HepG2 (cell line): ENCODE measurements around the gene AGBL3. TPM values are rescaled to one million over a fixed set of nuclear protein-coding genes. Genes with fewer than 3 reads are reported as not detected.

Experiments used
- ATAC-seq: fragments of 200-7000 bp; cut with Tn5 transposase; 3 replicates; pipeline ENCODE4 v1.9.1; 2020; ENCODE audit warnings: mild to moderate bottlenecking, moderate library complexity
- BruUV-seq: library from RNA; stranded (reverse); fragments of 400-500 nt; replicated peaks from 2 replicates; lab custom pipeline; 2021; lab: Mats Ljungman, UMichigan
- CTCF ChIA-PET: fragments of 300-600 bp; formaldehyde crosslinking; extraction: SDS; loops from one replicate; lab custom pipeline; 2021; ENCODE audit warnings: low total read pairs, inconsistent platforms, low intra/inter-chr PET ratio; lab: Yijun Ruan, JAX
- POLR2A ChIA-PET: fragments of 350-600 bp; sonication (Branson Sonifier 250); formaldehyde crosslinking; loops from one replicate; lab custom pipeline; 2020; ENCODE audit warnings: antibody characterized with exemption, inconsistent platforms; lab: Yijun Ruan, JAX
- DNase-seq: peaks from one replicate; pipeline ENCODE4 v3.0.0-alpha.2; 2015; ENCODE audit warnings: low spot score
- FAIRE-seq: peaks from 3 replicates; lab custom pipeline; 2011; peaks lifted over from hg19 to GRCh38; lab: Jason Lieb, UNC
- H2AFZ ChIP-seq: one replicate; pipeline ENCODE4 v1.6.1; 2011; ENCODE audit warnings: low read length, inconsistent platforms
- H3K27ac ChIP-seq: fragments of 300-600 bp; 3 replicates; pipeline ENCODE4 v1.8.0; 2011; ENCODE audit warnings: mixed run types, mild to moderate bottlenecking, mixed read lengths, low read length, inconsistent platforms; ENCODE audit not compliant: insufficient read depth; ENCODE audit errors: extremely low read length
- H3K27me3 ChIP-seq, 2 experiments: fragments of 200-600 bp in 1 of 2; 2 replicates in 1 of 2; 3 replicates in 1 of 2; pipeline versions ENCODE4 v1.6.0 to v1.8.0; 2011; ENCODE audit warnings: low read length in 2 of 2, mild to moderate bottlenecking in 2 of 2, moderate library complexity in 2 of 2, inconsistent platforms in 1 of 2; ENCODE audit not compliant: insufficient read depth in 2 of 2, control insufficient read depth in 1 of 2
- H3K36me3 ChIP-seq, 2 experiments: fragments of 200-600 bp in 1 of 2; replicated peaks in 1 of 2; 2 replicates in 1 of 2; 3 replicates in 1 of 2; pipeline versions ENCODE4 v1.5.1 to v1.8.0; 2011; ENCODE audit warnings: low read length in 2 of 2, inconsistent platforms in 1 of 2; ENCODE audit not compliant: insufficient read depth in 2 of 2, control insufficient read depth in 1 of 2
- H3K4me1 ChIP-seq: 2 replicates; pipeline ENCODE4 v1.5.1; 2012; ENCODE audit warnings: low read length, inconsistent platforms; ENCODE audit not compliant: insufficient read depth
- H3K4me2 ChIP-seq: 2 replicates; pipeline ENCODE4 v1.6.0; 2011; ENCODE audit warnings: low read depth, low read length, inconsistent platforms
- H3K4me3 ChIP-seq, 3 experiments: fragments of 200-600 bp in 1 of 3; sonication (generic), shearing (Covaris generic) in 1 of 3; replicated peaks in 1 of 3; 2 replicates each; pipeline ENCODE4 v1.5.1; 2011 to 2016; ENCODE audit warnings: low read length in 3 of 3, inconsistent platforms in 2 of 3, low read depth in 2 of 3, mild to moderate bottlenecking in 2 of 3, control low read depth in 1 of 3, mixed read lengths in 1 of 3; ENCODE audit not compliant: insufficient read depth in 1 of 3
- H3K79me2 ChIP-seq: one replicate; pipeline ENCODE4 v1.6.1; 2011; ENCODE audit warnings: low read length, inconsistent platforms; ENCODE audit not compliant: insufficient read depth
- H3K9ac ChIP-seq: 2 replicates; pipeline ENCODE4 v1.6.0; 2011; ENCODE audit warnings: mild to moderate bottlenecking, low read depth, low read length, inconsistent platforms; ENCODE audit not compliant: insufficient read depth
- H3K9me3 ChIP-seq: 2 replicates; pipeline ENCODE4 v1.5.1; 2012; ENCODE audit warnings: mild to moderate bottlenecking, low read length
- H4K20me1 ChIP-seq: 2 replicates; pipeline ENCODE4 v1.6.0; 2011; ENCODE audit warnings: inconsistent platforms, mild to moderate bottlenecking, low read length, moderate library complexity; ENCODE audit not compliant: insufficient read depth
- AHR ChIP-seq: IDR thresholded peaks from 2 replicates; pipeline ENCODE4 v1.6.1; 2018; ENCODE audit warnings: missing genetic modification reagents, missing compliant biosample characterization
- CENPT ChIP-seq: sonication (generic); formaldehyde crosslinking; IDR thresholded peaks from 2 replicates; pipeline ENCODE4 v1.8.0; 2022; ENCODE audit warnings: low read depth, mild to moderate bottlenecking, moderate library complexity, missing genetic modification reagents
- CREB1 ChIP-seq, 2 experiments: fragments of 450-650 bp in 1 of 2; IDR thresholded peaks; 2 replicates each; pipeline ENCODE4 v1.6.1; 2016 to 2017; ENCODE audit warnings: control low read depth in 1 of 2, mild to moderate bottlenecking in 1 of 2, missing compliant biosample characterization in 1 of 2, missing genetic modification characterization in 1 of 2
- HOXA9 ChIP-seq: sonication (generic); formaldehyde crosslinking; IDR thresholded peaks from 2 replicates; pipeline ENCODE4 v1.8.1; 2022; ENCODE audit warnings: missing genetic modification reagents, mild to moderate bottlenecking, moderate library complexity, borderline replicate concordance
- MEF2D ChIP-seq: sonication (generic); formaldehyde crosslinking; IDR thresholded peaks from 2 replicates; pipeline ENCODE4 v1.5.1; 2020; ENCODE audit warnings: mild to moderate bottlenecking, missing genetic modification reagents
- SOX13 ChIP-seq, 3 experiments: fragments of 450-650 bp in 1 of 3; sonication (generic) in 1 of 3; formaldehyde crosslinking in 1 of 3; IDR thresholded peaks in 2 of 3; conservative IDR thresholded peaks in 1 of 3; 2 replicates each; pipeline versions ENCODE4 v1.5.0 to v1.6.1; 2016 to 2020; ENCODE audit warnings: antibody characterized with exemption in 1 of 3, mild to moderate bottlenecking in 1 of 3, missing compliant biosample characterization in 1 of 3, missing genetic modification reagents in 1 of 3, moderate library complexity in 1 of 3
- SOX5 ChIP-seq: IDR thresholded peaks from 2 replicates; pipeline ENCODE4 v1.6.1; 2016; ENCODE audit warnings: borderline replicate concordance
- WGBS: methylation state at CpG from one replicate; pipeline ENCODE4 v1.1.6; 2017; ENCODE audit warnings: low lambda C conversion rate; 5-methylcytosine and 5-hydroxymethylcytosine counted together
- in situ Hi-C: cut with HindIII; loops from 2 replicates; pipeline ENCODE4 v1.10.0; 2017; ENCODE audit warnings: low pct_unique_long_range_greater_than_20kb; ENCODE audit not compliant: extremely low pct_ligation_motif_present
- intact Hi-C: fragments of 100-400 bp; cut with micrococcal nuclease; formaldehyde crosslinking; loops from one replicate; pipeline ENCODE4 v1.10.0; 2022; ENCODE audit not compliant: unreplicated experiment
- polyA plus RNA-seq, 8 experiments: library from polyadenylated mRNA; depleted of rRNA in 3 of 8; stranded (reverse) in 7 of 8; unstranded in 1 of 8; fragments of >200 nt; fragmentation: Illumina TruSeq in 4 of 8; extraction: Trizol in 4 of 8; gene quantifications; 2 replicates each; pipeline versions ENCODE4 v1.2.1 to v1.2.3, GENCODE V29; 2011 to 2016; ENCODE audit warnings: low read depth in 4 of 8, missing spikeins in 1 of 8, mixed read lengths in 1 of 8; ENCODE audit not compliant: insufficient read depth in 1 of 8
- total RNA-seq, 5 experiments: library from RNA; depleted of rRNA; stranded (reverse); fragments of >200 nt; fragmentation: Illumina TruSeq; extraction: Trizol; gene quantifications; 2 replicates each; pipeline ENCODE4 v1.2.3, GENCODE V29; 2016; ENCODE audit warnings: low read depth in 1 of 5
- TF ChIP-seq, protein P1 (sequence below): sonication (generic); formaldehyde crosslinking; IDR thresholded peaks from 2 replicates; pipeline ENCODE4 v1.4.0; 2020; ENCODE audit warnings: missing genetic modification reagents, borderline replicate concordance
- TF ChIP-seq, protein P2 (sequence below), 2 experiments: sonication (generic) in 1 of 2; formaldehyde crosslinking in 1 of 2; IDR thresholded peaks; 2 replicates each; pipeline versions ENCODE4 v1.4.0 to v1.6.1; 2016 to 2020; ENCODE audit warnings: borderline replicate concordance in 1 of 2, low read depth in 1 of 2, mild to moderate bottlenecking in 1 of 2, missing genetic modification reagents in 1 of 2
- TF ChIP-seq, protein P3 (sequence below): sonication (generic); formaldehyde crosslinking; IDR thresholded peaks from 2 replicates; pipeline ENCODE4 v1.5.0; 2020; ENCODE audit warnings: missing genetic modification reagents, mild to moderate bottlenecking, borderline replicate concordance

The AGBL3 gene
- total and polyA plus RNA-seq, 2 of the 13 experiments (the other 11 are each of a cell fraction or from before 2014, with no cell fraction given), result 2.2 to 7.2 TPM

DNA sequence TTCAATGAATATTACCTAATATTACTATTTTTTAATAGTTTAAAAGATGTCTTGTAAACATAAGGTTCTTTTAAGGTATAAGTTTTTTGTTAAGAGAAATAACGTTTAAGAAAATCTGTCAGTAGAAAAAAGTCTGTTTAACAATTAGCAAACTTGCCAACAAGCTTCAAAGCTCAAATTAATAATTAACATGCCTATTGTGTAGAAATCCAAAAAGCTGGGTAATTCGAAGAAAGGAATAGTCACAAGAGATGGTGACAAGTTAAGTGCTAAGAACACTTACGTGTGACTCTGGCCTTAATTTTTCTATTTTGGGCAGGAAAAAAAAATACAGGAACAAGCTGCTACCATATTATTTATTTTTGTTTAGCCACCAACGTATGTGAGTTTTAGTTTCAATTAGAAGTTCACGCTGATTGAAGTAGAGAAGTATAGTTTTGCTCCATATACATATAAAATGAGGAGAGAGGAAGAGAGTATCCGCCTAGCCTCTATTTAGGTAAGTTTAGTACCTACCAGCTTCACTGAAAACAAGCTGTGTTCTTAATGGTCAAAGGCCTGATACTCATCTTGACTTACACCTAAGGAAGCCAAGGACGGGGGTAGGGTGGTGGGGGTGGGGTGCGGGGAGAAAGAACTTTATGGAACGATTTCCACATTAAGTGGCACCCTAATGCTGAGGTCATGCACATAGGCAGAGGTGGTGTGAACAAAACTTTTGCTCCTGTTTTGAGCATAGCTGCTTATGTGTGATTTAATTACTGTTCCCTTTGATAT lies 43.4 kb upstream of the AGBL3 start:
- no peak overlapping the region for H2AFZ ChIP-seq
- in situ Hi-C loops, result no loop called here
- DNase-seq (peak; percentile 30), FAIRE-seq (no peak), ATAC-seq (no peak)
- peaks cover 51% of the 10 kb centered on the region for H3K4me1 ChIP-seq
- CTCF ChIA-PET, result interaction anchor here (1.4 kb wide), 1 partner anchor 310 kb away, joined by 8 read pairs; no protein-coding TSS in a partner anchor
- no peaks in the 10 kb centered on the region for H3K79me2 ChIP-seq
- H3K9ac ChIP-seq, result no peak overlapping the region
- H3K36me3 ChIP-seq, result peaks cover 11 to 29% of the 10 kb centered on the region in 2 experiments; a peak in 4 of 5 replicates
- H3K27me3 ChIP-seq, result no peaks in the 10 kb centered on the region
- H3K27ac ChIP-seq, result peak overlapping the region; percentile 21
- H3K4me3 ChIP-seq, result no peak overlapping the region
- H3K9me3 ChIP-seq, result no peaks in the 10 kb centered on the region
- WGBS, result 58% methylated on average over 8 of the region's 9 CpGs
- POLR2A ChIA-PET, result interaction anchor here (0.7 to 1.9 kb wide), 3 partner anchors 41 to 297 kb away, joined by 5 to 7 read pairs (median 6); no protein-coding TSS in a partner anchor
- no peaks in the 10 kb centered on the region for H4K20me1 ChIP-seq
- intact Hi-C loops, result loop anchor here (2.0 to 10.0 kb wide), 6 partner anchors 51 to 310 kb away; no protein-coding TSS in a partner anchor
- H3K4me2 ChIP-seq, result peak overlapping the region; percentile 4; the same call in 1 of the 2 replicates
- BruUV-seq, result no TSS peak
- TF ChIP-seq HOXA9 (CRISPR knock-in tag) (no peak), MEF2D (CRISPR knock-in tag) (no peak), AHR (CRISPR knock-in tag) (no peak), CENPT (CRISPR knock-in tag) (no peak), CREB1 (IDR thresholded peaks at IDR 0.05) (no peak), CREB1 (CRISPR knock-in tag; IDR thresholded peaks at IDR 0.05) (0 out of 2 replicates have a peak, but pooled peaks have one; percentile 14), SOX13 (IDR thresholded peaks at IDR 0.05) (no peak), SOX13 (CRISPR knock-in tag; conservative IDR thresholded peaks at IDR 0.05 in 1 of 2, IDR thresholded peaks at IDR 0.05 in 1 of 2) (peak in 1 of 2 experiments; percentile 53; a peak in 2 of 4 replicates), SOX5 (CRISPR knock-in tag) (peak; percentile 68; the same call in 1 of the 2 replicates)
- TF ChIP-seq, protein P1, sequence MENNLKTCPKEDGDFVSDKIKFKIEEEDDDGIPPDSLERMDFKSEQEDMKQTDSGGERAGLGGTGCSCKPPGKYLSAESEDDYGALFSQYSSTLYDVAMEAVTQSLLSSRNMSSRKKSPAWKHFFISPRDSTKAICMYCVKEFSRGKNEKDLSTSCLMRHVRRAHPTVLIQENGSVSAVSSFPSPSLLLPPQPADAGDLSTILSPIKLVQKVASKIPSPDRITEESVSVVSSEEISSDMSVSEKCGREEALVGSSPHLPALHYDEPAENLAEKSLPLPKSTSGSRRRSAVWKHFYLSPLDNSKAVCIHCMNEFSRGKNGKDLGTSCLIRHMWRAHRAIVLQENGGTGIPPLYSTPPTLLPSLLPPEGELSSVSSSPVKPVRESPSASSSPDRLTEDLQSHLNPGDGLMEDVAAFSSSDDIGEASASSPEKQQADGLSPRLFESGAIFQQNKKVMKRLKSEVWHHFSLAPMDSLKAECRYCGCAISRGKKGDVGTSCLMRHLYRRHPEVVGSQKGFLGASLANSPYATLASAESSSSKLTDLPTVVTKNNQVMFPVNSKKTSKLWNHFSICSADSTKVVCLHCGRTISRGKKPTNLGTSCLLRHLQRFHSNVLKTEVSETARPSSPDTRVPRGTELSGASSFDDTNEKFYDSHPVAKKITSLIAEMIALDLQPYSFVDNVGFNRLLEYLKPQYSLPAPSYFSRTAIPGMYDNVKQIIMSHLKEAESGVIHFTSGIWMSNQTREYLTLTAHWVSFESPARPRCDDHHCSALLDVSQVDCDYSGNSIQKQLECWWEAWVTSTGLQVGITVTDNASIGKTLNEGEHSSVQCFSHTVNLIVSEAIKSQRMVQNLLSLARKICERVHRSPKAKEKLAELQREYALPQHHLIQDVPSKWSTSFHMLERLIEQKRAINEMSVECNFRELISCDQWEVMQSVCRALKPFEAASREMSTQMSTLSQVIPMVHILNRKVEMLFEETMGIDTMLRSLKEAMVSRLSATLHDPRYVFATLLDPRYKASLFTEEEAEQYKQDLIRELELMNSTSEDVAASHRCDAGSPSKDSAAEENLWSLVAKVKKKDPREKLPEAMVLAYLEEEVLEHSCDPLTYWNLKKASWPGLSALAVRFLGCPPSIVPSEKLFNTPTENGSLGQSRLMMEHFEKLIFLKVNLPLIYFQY (CRISPR knock-in tag), result no peak
- TF ChIP-seq, protein P2, sequence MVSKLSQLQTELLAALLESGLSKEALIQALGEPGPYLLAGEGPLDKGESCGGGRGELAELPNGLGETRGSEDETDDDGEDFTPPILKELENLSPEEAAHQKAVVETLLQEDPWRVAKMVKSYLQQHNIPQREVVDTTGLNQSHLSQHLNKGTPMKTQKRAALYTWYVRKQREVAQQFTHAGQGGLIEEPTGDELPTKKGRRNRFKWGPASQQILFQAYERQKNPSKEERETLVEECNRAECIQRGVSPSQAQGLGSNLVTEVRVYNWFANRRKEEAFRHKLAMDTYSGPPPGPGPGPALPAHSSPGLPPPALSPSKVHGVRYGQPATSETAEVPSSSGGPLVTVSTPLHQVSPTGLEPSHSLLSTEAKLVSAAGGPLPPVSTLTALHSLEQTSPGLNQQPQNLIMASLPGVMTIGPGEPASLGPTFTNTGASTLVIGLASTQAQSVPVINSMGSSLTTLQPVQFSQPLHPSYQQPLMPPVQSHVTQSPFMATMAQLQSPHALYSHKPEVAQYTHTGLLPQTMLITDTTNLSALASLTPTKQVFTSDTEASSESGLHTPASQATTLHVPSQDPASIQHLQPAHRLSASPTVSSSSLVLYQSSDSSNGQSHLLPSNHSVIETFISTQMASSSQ (IDR thresholded peaks at IDR 0.05; ENCODE audit: low read depth), result peak; percentile 82
- TF ChIP-seq, protein P2 (CRISPR knock-in tag; IDR thresholded peaks at IDR 0.05; ENCODE audit: borderline replicate concordance), result no peak; the same call in 1 of the 2 replicates
- TF ChIP-seq, protein P3, sequence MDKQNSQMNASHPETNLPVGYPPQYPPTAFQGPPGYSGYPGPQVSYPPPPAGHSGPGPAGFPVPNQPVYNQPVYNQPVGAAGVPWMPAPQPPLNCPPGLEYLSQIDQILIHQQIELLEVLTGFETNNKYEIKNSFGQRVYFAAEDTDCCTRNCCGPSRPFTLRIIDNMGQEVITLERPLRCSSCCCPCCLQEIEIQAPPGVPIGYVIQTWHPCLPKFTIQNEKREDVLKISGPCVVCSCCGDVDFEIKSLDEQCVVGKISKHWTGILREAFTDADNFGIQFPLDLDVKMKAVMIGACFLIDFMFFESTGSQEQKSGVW, result no peak
